GM12878 (cell line): Measurements from ENCODE around the gene UQCC2. TPM values are rescaled to one million over a fixed set of nuclear protein-coding genes. Genes with fewer than 3 reads are reported as not detected.

Experiments used
- ATAC-seq: fragments of 200-7000 bp; cut with Tn5 transposase; 3 replicates; pipeline ENCODE4 v1.9.1; 2020; ENCODE audit warnings: mild to moderate bottlenecking, moderate library complexity
- BruUV-seq: library from RNA; stranded (reverse); fragments of 400-500 nt; replicated peaks from 2 replicates; lab custom pipeline; 2021; lab: Mats Ljungman, UMichigan
- CTCF ChIA-PET: fragments of 300-600 bp; sonication (Branson Sonifier 250); formaldehyde crosslinking; extraction: SDS; loops from one replicate; lab custom pipeline; 2021; ENCODE audit warnings: inconsistent platforms; lab: Yijun Ruan, JAX
- POLR2A ChIA-PET: fragments of 350-600 bp; formaldehyde crosslinking; extraction: SDS; loops from one replicate; lab custom pipeline; 2021; ENCODE audit warnings: inconsistent platforms; lab: Charles Lee
- RAD21 ChIA-PET: fragments of 300-600 bp; sonication (Branson Sonifier 250); formaldehyde crosslinking; loops from one replicate; lab custom pipeline; 2023; ENCODE audit warnings: antibody characterized with exemption; ENCODE audit not compliant: unreplicated experiment; lab: Charles Lee
- SMC1A ChIA-PET: fragments of 300-600 bp; sonication (Branson Sonifier 250); formaldehyde crosslinking; loops from one replicate; lab custom pipeline; 2023; ENCODE audit not compliant: unreplicated experiment, uncharacterized antibody; lab: Charles Lee
- DNase-seq: peaks from one replicate; pipeline ENCODE4 v3.0.0-alpha.2; 2011; ENCODE audit warnings: low read depth, low spot score
- FAIRE-seq: peaks from 3 replicates; lab custom pipeline; 2011; peaks lifted over from hg19 to GRCh38; lab: Jason Lieb, UNC
- H2AFZ ChIP-seq: 2 replicates; pipeline ENCODE4 v1.6.0; 2011; ENCODE audit warnings: low read depth, low read length, control low read depth; ENCODE audit not compliant: control insufficient read depth
- H3K27ac ChIP-seq: 2 replicates; pipeline ENCODE4 v1.5.1; 2011; ENCODE audit warnings: control low read depth; ENCODE audit not compliant: control insufficient read depth, insufficient read depth
- H3K27me3 ChIP-seq, 2 experiments: replicated peaks in 1 of 2; 2 replicates each; pipeline versions ENCODE4 v1.6.0 to v1.6.1; 2011; ENCODE audit warnings: low read length in 1 of 2; ENCODE audit not compliant: control insufficient read depth in 2 of 2, insufficient read depth in 2 of 2
- H3K36me3 ChIP-seq, 2 experiments: 2 replicates each; pipeline ENCODE4 v1.5.1; 2011; ENCODE audit warnings: low read length in 1 of 2; ENCODE audit not compliant: control insufficient read depth in 2 of 2, insufficient read depth in 2 of 2
- H3K4me1 ChIP-seq: 2 replicates; pipeline ENCODE4 v1.6.1; 2011; ENCODE audit warnings: mild to moderate bottlenecking, low read length, moderate library complexity, mixed read lengths; ENCODE audit not compliant: control insufficient read depth, insufficient read depth
- H3K4me2 ChIP-seq: 2 replicates; pipeline ENCODE4 v1.6.0; 2011; ENCODE audit warnings: control low read depth; ENCODE audit not compliant: control insufficient read depth, insufficient read depth
- H3K4me3 ChIP-seq: fragments of 200-600 bp; sonication (generic); 2 replicates; pipeline ENCODE4 v1.5.1; 2016
- H3K79me2 ChIP-seq: 2 replicates; pipeline ENCODE4 v1.6.0; 2011; ENCODE audit warnings: low read length; ENCODE audit not compliant: control insufficient read depth, insufficient read depth
- H3K9ac ChIP-seq: 2 replicates; pipeline ENCODE4 v1.8.0; 2011; ENCODE audit warnings: low read length, control low read depth, mixed read lengths; ENCODE audit not compliant: control insufficient read depth, insufficient read depth
- H3K9me3 ChIP-seq: replicated peaks from 3 replicates; pipeline ENCODE4 v1.5.1; 2011; ENCODE audit warnings: mild to moderate bottlenecking, low read length; ENCODE audit not compliant: control insufficient read depth, insufficient read depth
- H4K20me1 ChIP-seq: 2 replicates; pipeline ENCODE4 v1.6.0; 2011; ENCODE audit not compliant: control insufficient read depth, insufficient read depth
- HDAC2 ChIP-seq: fragments of 200-600 bp; sonication (generic); IDR thresholded peaks from 2 replicates; pipeline ENCODE4 v1.6.1; 2017
- IRF4 ChIP-seq: IDR thresholded peaks from 2 replicates; pipeline ENCODE4 v1.6.1; 2011; ENCODE audit warnings: low read depth, low read length
- IRF5 ChIP-seq: fragments of 450-650 bp; IDR thresholded peaks from 2 replicates; pipeline ENCODE4 v1.6.1; 2017; ENCODE audit warnings: borderline replicate concordance
- REST ChIP-seq: IDR thresholded peaks from 2 replicates; pipeline ENCODE4 v1.6.1; 2012; ENCODE audit warnings: mild to moderate bottlenecking, low read depth, low read length
- SIX5 ChIP-seq: IDR thresholded peaks from 2 replicates; pipeline ENCODE4 v1.6.1; 2011; ENCODE audit warnings: mild to moderate bottlenecking, low read depth, low read length, moderate library complexity; ENCODE audit not compliant: severe bottlenecking
- SRF ChIP-seq, 2 experiments: IDR thresholded peaks; 2 replicates each; pipeline ENCODE4 v1.6.1; 2011; ENCODE audit warnings: low read depth in 2 of 2, low read length in 2 of 2, mild to moderate bottlenecking in 1 of 2, moderate library complexity in 1 of 2
- STAT3 ChIP-seq: IDR thresholded peaks from 2 replicates; pipeline ENCODE4 v1.6.1; 2011; ENCODE audit warnings: low read depth, low read length, improper control_type of control experiment
- SUPT20H ChIP-seq: IDR thresholded peaks from 2 replicates; pipeline ENCODE4 v1.6.1; 2011; ENCODE audit warnings: low read depth, mild to moderate bottlenecking, low read length, moderate library complexity, borderline replicate concordance; ENCODE audit not compliant: control insufficient read depth
- TAF1 ChIP-seq: IDR thresholded peaks from 2 replicates; pipeline ENCODE4 v1.6.1; 2011; ENCODE audit warnings: mild to moderate bottlenecking, low read depth, low read length, borderline replicate concordance
- ZBTB33 ChIP-seq: fragments of 450-650 bp; IDR thresholded peaks from 2 replicates; pipeline ENCODE4 v1.6.1; 2017; ENCODE audit warnings: mild to moderate bottlenecking
- ZBTB4 ChIP-seq: fragments of 450-650 bp; formaldehyde crosslinking; IDR thresholded peaks from 2 replicates; pipeline ENCODE4 v1.4.0; 2022; ENCODE audit warnings: mild to moderate bottlenecking, moderate library complexity
- WGBS: methylation state at CpG from one replicate; pipeline ENCODE4 v1.1.6; 2016; ENCODE audit warnings: low lambda C conversion rate; ENCODE audit not compliant: insufficient replicate concordance, insufficient coverage; ENCODE audit errors: missing lambda C conversion rate; 5-methylcytosine and 5-hydroxymethylcytosine counted together
- in situ Hi-C: fragments of 300-500 bp; cut with MboI; formaldehyde crosslinking; loops from 9 replicates; pipeline ENCODE4 v1.14.3; 2018; ENCODE audit warnings: mixed read lengths
- intact Hi-C: fragments of 100-400 bp; cut with micrococcal nuclease; formaldehyde crosslinking; loops from one replicate; pipeline ENCODE4 v1.14.2; 2022; ENCODE audit not compliant: unreplicated experiment
- polyA plus RNA-seq, 11 experiments: library from polyadenylated mRNA; depleted of rRNA in 4 of 11; unstranded in 6 of 11; stranded (reverse) in 5 of 11; fragments of >200 nt; fragmentation: Nextera tagmentation in 4 of 11; fragmentation: Illumina TruSeq in 1 of 11; extraction: Ambion mirVana in 4 of 11; extraction: Trizol in 1 of 11; gene quantifications; 1 replicate in 1 of 11; 2 replicates in 10 of 11; pipeline versions ENCODE4 v1.2.1 to v1.2.3, GENCODE V29; 2011 to 2016; ENCODE audit warnings: inconsistent platforms in 2 of 11, missing spikeins in 2 of 11, low read depth in 1 of 11
- total RNA-seq, 4 experiments: library from RNA; depleted of rRNA in 3 of 4; stranded (reverse); fragments of >200 nt in 3 of 4; fragmentation: Illumina TruSeq in 1 of 4; extraction: Trizol in 1 of 4; gene quantifications; 2 replicates each; pipeline versions ENCODE4 v1.2.1 to v1.2.3, GENCODE V29; 2013 to 2021
- TF ChIP-seq, protein P1 (sequence below): fragments of 150-350 bp; IDR thresholded peaks from 2 replicates; pipeline ENCODE4 v1.6.1; 2014; ENCODE audit warnings: mild to moderate bottlenecking, low read depth, low read length

The UQCC2 gene
- total and polyA plus RNA-seq, 10 of the 15 experiments (the other 5 are each of a cell fraction or from before 2014, with no cell fraction given): 40.6 to 478 (median 71.2) TPM

DNA sequence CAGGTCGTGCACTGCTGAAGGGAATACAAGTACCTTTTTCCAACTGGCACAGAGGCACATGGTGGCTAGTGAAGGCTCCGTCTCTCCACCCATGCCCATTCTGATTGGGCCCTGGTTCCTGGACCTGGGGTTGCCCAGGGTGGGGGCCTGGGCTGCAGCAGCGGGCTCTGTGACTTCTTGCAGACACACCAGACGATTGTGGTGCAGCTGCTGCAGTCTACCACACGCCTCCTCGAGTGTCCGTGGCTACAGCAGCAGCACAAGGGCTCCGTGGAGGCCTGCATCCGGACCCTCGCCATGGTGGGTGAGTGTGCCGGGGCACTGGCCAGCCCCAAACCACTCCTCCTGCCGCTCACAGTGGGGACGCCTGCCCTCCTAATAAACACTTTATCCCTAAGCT, 29.2 kb downstream of the UQCC2 start:
- in situ Hi-C loops: no loop called here
- no TSS peak for BruUV-seq
- ChIA-PET SMC1A (no interaction called here), CTCF (no interaction called here), POLR2A (no interaction called here), RAD21 (interaction anchor here (1.0 kb wide), 1 partner anchor 92 kb away, joined by 3 read pairs; no protein-coding TSS in a partner anchor)
- ATAC-seq: no peak
- Histone ChIP-seq H3K9me3 (no peaks in the 10 kb centered on the region), H3K4me3 (no peak overlapping the region), H3K27ac (no peak overlapping the region), H3K79me2 (no peaks in the 10 kb centered on the region), H3K9ac (no peak overlapping the region), H4K20me1 (no peaks in the 10 kb centered on the region), H3K36me3 (peaks cover 7 to 46% of the 10 kb centered on the region in 2 experiments; a peak in 3 of 4 replicates), H3K4me1 (no peaks in the 10 kb centered on the region), H3K4me2 (no peak overlapping the region), H2AFZ (no peak overlapping the region), H3K27me3 (no peaks in the 10 kb centered on the region)
- DNase-seq: no peak
- no peak for FAIRE-seq
- intact Hi-C loops: no loop called here
- 92% methylated on average over 13 of the region's 13 CpGs for WGBS
- TF ChIP-seq STAT3: no peak
- no peak for TF ChIP-seq SIX5
- TF ChIP-seq SUPT20H: no peak
- no peak for TF ChIP-seq IRF5
- TF ChIP-seq ZBTB4 (CRISPR knock-in tag): no peak
- no peak for TF ChIP-seq HDAC2
- TF ChIP-seq, protein P1, sequence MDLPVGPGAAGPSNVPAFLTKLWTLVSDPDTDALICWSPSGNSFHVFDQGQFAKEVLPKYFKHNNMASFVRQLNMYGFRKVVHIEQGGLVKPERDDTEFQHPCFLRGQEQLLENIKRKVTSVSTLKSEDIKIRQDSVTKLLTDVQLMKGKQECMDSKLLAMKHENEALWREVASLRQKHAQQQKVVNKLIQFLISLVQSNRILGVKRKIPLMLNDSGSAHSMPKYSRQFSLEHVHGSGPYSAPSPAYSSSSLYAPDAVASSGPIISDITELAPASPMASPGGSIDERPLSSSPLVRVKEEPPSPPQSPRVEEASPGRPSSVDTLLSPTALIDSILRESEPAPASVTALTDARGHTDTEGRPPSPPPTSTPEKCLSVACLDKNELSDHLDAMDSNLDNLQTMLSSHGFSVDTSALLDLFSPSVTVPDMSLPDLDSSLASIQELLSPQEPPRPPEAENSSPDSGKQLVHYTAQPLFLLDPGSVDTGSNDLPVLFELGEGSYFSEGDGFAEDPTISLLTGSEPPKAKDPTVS: no peak
- no peak for TF ChIP-seq SRF (IDR thresholded peaks at IDR 0.05; ENCODE audit: low read depth in 2 of 2, low read length in 2 of 2)
- TF ChIP-seq ZBTB33: no peak
- TF ChIP-seq TAF1: no peak
- TF ChIP-seq REST: no peak
- TF ChIP-seq IRF4: no peak
